ENCODE measurements around the gene BPIFB6.

DNA sequence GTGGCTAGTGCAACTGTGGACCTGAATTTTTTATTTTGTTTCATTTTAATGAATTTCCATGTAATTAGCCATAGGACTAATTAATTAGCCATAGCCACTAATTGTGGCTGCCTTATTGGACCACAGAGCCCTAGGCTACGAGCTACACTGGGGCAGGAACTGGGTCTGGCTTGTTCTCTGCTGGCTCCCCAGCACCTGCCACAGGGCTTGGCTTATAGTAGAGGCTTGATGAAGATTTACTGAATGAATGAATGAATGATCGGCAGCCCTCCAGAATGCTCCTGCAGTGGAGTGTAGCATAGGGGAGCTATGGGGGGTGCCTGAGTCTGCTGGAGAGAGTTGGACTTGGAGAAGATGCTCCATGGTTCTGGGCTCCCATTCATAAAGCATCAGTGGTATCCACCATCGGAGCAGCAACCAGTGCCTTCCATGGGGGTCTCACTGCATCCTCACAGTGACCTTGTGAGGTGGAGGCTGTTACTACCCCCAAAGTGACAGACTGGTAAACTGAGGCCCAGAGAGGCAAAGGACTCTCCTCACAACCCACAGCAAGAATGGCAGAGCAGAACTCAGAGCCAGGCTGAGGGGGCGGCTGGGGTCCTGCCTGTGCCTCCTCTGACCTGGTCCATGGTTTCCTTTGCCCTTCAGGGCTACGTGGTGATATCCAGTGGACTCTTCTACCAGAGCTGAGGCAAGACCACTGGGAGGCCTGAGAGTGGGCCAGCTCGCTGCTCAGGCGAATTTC, 8.6 kb upstream of the BPIFB6 start:
- TF ChIP-seq, protein P1, sequence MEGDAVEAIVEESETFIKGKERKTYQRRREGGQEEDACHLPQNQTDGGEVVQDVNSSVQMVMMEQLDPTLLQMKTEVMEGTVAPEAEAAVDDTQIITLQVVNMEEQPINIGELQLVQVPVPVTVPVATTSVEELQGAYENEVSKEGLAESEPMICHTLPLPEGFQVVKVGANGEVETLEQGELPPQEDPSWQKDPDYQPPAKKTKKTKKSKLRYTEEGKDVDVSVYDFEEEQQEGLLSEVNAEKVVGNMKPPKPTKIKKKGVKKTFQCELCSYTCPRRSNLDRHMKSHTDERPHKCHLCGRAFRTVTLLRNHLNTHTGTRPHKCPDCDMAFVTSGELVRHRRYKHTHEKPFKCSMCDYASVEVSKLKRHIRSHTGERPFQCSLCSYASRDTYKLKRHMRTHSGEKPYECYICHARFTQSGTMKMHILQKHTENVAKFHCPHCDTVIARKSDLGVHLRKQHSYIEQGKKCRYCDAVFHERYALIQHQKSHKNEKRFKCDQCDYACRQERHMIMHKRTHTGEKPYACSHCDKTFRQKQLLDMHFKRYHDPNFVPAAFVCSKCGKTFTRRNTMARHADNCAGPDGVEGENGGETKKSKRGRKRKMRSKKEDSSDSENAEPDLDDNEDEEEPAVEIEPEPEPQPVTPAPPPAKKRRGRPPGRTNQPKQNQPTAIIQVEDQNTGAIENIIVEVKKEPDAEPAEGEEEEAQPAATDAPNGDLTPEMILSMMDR (IDR thresholded peaks at IDR 0.05): no peak
- no peak for TF ChIP-seq POLR2A (IDR thresholded peaks at IDR 0.05)
